Measurements from ENCODE around the gene PCDHGB1.
"Not testable (repeated sequence)": the region's sequence is repeated elsewhere in the genome, so short reads cannot be mapped to it uniquely, and the experiment has no call there.

The PCDHGB1 gene

DNA sequence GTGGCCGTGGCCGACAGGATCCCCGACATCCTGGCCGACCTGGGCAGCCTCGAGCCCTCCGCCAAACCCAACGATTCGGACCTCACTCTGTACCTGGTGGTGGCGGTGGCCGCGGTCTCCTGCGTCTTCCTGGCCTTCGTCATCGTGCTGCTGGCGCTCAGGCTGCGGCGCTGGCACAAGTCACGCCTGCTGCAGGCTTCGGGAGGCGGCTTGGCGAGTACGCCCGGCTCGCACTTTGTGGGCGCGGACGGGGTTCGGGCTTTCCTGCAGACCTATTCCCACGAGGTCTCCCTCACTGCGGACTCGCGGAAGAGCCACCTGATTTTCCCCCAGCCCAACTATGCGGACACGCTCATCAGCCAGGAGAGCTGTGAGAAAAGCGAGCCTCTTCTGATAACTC, 3.9 kb upstream of the PCDHGB1 start:
- DNase-seq: not testable (repeated sequence)

DNA sequence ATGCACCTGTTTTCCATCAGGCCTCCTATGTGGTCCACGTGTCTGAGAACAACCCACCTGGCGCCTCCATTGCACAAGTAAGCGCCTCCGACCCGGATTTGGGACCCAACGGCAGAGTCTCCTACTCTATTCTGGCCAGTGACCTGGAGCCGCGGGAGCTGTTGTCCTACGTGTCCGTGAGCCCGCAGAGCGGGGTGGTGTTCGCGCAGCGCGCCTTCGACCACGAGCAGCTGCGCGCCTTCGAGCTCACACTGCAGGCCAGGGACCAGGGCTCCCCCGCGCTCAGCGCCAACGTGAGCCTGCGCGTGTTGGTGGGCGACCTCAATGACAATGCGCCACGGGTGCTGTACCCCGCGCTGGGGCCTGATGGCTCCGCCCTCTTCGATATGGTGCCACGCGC, 1.7 kb downstream of the PCDHGB1 start:
- DNase-seq: no peak

DNA sequence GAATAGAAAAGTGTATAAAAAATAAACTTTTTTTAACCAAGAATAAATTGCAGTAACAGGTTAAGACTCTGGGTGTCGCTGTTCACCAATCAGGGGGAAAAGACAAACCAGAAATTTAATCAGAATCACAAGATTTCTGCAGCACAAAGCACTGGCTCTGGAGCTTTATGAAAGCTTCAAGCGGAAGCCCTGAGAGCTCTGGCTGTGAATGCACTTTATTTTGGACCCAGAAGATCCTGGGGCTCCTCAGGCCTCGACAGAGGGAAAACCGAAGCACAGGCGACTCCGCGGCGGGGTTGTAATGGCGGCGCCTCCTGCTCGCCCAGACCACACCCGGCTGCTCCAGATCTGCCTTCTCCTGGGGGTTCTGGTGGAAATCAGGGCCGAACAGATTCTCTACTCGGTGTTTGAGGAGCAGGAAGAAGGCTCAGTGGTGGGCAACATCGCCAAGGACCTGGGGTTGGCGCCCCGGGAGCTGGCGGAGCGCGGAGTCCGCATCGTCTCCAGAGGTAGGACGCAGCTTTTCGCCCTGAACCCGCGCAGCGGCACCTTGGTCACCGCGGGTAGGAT, 5.1 kb downstream of the PCDHGB1 start, which contains the start of gene PCDHGA4:
Gene PCDHGA4 (plus strand): TSS at position 122 of the 570 bp plus-strand sequence. CDS start 87 bp downstream, at position 209.
- no peak for DNase-seq

DNA sequence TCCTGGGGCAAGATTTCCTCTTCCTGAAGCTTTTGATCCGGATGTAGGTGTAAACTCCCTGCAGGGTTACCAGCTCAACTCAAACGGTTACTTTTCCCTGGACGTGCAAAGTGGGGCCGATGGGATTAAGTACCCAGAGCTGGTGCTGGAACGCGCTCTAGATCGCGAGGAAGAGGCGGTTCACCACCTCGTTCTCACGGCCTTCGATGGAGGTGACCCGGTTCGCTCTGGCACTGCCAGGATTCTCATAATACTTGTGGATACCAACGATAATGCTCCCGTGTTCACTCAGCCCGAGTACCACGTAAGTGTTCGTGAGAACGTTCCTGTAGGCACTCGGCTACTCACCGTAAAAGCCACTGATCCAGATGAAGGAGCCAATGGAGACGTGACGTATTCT, 5.7 kb downstream of the PCDHGB1 start:
- DNase-seq: no peak

DNA sequence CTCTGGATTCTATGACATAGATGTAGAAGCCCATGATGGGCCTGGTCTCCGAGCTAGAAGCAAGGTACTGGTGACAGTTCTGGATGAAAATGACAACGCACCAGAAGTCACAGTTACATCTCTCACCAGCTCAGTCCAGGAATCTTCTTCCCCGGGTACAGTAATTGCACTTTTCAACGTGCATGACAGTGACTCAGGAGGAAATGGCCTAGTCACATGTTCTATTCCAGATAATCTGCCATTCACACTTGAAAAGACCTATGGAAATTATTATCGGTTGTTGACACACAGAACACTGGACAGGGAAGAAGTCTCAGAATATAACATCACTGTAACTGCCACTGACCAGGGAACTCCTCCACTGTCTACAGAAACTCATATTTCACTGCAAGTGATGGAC, 6.2 kb downstream of the PCDHGB1 start:
- DNase-seq: no peak

DNA sequence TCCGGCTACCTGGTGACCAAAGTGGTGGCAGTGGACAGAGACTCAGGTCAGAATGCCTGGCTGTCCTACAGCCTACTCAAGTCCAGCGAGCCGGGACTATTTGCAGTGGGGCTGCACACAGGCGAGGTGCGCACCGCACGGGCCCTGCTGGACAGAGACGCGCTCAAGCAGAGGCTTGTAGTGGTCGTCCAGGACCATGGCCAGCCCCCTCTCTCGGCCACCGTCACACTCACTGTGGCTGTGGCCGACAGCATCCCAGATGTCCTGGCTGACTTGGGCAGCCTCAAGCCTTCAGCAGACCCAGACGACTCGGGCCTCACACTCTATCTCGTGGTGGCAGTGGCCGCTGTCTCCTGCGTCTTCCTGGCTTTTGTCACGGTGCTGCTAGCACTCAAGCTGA, 7.1 kb downstream of the PCDHGB1 start:
- no peak for DNase-seq

DNA sequence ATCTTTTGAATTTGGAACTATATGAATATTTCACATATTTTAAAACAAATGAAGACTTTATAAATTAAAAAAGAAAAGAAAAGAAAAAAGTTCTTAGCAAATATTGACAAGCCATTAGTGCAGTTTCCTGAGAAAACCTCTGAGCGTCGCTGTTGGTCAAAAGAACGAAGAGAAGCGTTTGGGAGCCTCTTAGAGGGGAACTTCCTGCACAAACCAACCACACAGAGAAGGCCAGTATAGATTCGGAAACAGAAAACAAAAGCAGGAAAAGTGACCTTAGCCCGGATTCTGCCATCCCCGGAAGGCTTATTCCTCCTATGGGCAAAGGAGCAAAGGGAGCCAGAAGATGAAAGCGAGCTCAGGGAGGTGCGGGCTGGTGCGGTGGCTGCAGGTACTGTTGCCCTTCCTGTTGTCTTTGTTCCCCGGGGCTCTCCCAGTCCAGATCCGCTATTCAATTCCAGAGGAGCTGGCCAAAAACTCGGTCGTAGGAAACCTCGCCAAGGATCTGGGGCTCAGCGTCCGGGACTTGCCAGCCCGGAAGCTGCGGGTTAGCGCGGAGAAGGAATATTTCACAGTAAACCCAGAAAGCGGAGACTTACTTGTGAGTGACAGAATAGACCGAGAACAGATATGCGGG, 10.0 kb downstream of the PCDHGB1 start, which contains the start of gene PCDHGB2:
Gene PCDHGB2 (plus strand): TSS at position 205 of the 637 bp plus-strand sequence. CDS start 142 bp downstream, at position 347.
- DNase-seq: no peak

DNA sequence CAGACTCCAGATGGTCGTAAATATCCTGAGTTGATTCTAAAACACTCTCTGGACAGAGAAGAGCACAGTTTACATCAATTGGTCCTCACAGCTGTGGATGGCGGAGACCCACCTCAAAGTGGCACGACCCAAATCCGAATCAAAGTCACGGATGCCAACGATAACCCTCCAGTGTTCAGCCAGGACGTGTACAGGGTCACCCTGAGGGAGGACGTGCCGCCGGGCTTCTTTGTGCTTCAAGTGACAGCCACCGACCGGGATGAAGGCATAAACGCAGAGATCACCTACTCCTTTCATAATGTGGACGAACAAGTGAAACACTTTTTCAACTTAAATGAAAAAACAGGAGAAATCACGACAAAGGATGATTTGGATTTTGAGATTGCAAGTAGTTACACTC, 10.8 kb downstream of the PCDHGB1 start:
- no peak for DNase-seq

DNA sequence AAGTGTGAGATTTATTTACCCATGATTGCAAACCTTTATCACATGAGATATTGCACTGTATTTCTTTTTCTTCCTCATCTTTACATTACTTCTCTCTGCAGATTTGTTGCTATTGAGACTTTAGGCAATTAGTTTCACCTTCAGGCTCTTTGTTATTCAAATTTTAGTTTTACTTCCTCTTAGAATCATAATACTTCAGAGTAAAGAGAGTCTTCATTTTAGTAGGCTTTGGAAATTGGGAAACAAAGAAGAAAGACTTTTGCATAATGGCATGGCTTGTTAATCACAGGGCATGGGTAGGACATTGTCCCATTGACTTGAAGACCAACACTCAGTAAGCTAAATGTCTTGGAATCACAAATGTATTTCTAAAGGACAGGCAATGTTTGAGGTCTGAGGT, 12.8 kb downstream of the PCDHGB1 start:
- DNase-seq: no peak

DNA sequence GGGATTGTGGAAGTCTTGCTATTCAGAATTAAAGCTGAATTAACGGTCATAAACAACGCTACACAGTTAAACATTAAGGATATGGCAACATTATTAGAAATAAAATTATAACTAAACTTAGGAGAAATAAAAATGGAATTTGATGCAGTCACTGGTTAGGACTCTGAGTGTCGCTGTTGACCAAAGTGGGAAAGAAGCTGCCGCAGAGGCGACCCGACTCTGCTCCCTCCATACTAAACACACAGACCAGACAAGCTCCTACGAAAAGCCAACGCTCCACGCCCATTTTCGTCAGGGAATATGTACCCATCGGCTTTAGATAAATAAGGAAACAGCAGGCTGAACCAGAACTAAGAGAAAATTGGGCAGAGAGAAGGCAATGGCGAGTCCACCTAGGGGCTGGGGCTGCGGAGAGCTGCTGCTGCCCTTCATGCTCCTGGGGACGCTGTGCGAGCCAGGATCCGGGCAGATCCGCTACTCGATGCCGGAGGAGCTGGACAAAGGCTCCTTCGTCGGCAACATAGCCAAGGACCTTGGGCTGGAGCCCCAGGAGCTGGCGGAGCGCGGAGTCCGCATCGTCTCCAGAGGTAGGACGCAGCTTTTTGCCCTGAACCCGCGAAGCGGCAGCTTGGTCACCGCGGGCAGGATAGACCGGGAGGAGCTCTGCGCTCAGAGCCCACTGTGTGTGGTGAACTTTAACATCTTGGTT, 14.2 kb downstream of the PCDHGB1 start, which contains the start of gene PCDHGA5:
Gene PCDHGA5 (plus strand): TSS at position 211 of the 709 bp plus-strand sequence. CDS start 169 bp downstream, at position 380.
- no peak for DNase-seq

DNA sequence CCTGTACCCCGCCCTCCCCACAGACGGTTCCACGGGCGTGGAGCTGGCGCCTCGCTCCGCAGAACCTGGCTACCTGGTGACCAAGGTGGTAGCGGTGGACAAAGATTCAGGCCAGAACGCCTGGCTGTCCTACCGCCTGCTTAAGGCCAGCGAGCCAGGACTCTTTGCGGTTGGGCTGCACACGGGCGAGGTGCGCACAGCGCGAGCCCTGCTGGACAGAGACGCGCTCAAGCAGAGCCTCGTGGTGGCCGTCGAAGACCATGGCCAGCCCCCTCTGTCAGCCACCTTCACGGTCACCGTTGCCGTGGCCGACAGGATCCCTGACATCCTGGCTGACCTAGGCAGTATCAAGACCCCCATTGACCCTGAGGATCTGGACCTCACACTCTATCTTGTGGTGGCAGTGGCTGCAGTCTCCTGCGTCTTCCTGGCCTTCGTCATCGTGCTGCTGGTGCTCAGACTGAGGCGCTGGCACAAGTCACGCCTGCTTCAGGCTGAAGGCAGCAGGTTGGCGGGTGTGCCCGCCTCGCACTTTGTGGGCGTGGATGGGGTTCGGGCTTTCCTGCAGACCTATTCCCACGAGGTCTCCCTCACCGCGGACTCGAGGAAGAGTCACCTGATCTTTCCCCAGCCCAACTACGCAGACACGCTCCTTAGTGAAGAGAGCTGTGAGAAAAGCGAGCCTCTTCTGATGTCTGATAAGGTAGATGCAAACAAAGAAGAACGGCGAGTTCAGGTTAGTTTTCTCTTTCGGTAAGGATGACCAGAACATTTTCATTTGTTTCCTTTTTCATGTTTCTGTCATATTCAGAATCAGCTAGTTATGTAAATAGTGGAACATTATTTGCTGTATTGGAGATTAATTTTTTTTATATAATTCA, 16.4 kb downstream of the PCDHGB1 start:
- no peak for DNase-seq

DNA sequence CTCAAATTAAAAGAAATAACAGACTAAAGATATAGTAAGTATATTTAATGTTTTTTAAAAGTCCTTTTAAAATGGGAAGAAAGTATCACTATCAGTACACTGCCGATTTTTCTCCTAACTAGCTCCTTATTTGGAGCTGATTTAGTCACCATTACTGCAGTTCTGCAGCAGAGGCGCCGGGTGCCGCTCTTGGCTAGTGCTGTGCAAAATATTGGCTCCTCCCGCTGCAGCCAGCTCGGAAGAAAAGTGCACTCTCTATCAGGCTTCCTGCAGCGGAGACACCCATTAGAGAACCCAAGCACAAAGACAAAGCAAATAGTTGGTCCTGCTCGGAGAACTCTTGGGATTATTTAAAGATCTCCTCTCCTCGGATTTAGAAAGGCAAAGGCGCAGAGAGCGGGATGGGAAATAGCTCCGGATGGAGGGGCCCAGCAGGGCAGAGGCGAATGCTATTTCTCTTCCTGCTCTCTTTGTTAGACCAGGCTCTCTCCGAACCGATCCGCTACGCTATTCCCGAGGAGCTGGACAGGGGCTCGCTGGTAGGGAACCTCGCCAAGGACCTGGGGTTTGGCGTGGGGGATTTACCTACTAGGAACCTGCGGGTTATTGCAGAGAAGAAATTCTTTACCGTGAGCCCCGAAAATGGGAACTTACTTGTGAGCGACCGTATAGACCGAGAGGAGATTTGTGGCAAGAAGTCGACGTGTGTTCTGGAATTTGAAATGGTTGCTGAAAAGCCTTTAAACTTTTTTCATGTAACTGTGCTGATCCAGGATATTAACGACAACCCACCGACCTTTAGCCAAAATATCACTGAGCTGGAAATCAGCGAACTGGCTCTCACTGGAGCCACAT, 20.3 kb downstream of the PCDHGB1 start, which contains the start of gene PCDHGB3:
Gene PCDHGB3 (plus strand): TSS at position 249 of the 855 bp plus-strand sequence. CDS start 153 bp downstream, at position 402.
- DNase-seq: no peak

DNA sequence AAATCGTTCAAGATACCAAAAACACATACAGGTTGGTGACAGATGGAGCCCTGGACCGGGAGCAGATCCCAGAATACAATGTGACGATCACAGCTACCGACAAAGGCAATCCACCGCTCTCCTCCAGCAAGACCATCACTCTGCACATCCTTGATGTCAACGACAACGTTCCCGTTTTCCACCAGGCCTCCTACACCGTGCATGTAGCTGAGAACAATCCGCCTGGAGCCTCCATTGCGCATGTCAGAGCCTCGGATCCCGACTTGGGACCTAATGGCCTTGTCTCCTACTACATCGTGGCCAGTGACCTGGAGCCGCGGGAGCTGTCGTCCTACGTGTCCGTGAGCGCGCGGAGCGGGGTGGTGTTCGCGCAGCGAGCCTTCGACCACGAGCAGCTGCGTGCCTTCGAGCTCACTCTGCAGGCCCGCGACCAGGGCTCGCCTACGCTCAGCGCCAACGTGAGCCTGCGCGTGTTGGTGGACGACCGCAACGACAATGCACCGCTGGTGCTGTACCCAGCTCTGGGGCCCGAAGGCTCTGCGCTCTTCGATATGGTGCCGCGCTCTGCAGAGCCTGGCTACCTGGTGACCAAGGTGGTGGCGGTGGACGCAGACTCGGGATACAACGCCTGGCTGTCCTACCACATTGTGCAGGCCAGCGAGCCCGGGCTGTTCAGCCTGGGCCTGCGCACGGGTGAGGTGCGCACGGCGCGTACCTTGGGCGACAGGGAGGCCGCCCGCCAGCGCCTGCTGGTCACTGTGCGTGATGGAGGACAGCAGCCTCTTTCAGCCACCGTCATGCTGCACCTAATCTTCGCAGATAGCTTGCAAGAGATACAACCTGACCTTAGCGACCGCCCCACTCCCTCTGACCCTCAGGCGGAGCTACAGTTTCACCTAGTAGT, 21.9 kb downstream of the PCDHGB1 start:
- no peak for DNase-seq

DNA sequence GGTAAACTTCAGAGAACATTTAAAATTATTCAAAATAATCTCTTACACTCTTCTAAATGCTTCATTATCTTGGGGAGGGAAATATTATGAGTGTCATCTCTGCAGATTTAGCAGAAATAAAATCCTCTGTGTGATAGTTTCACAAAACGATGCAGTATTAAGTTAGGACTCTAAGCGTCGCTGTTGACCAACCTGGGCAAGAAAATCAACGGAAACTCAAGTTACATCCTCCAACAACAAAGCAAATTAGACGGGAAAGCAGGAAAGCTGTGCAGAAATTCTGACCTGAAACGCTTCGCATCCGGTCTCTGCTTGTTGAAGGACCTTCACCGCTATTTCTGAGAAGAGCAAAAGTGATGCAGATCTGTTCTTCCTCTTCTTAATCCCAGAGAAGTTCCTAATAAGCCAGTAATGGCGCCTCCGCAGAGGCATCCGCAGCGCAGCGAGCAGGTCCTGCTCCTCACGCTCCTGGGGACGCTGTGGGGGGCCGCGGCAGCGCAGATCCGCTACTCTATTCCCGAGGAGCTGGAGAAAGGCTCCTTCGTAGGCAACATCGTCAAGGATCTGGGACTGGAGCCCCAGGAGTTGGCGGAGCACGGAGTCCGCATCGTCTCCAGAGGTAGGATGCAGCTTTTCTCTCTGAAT, 23.9 kb downstream of the PCDHGB1 start, which contains the start of gene PCDHGA6:
Gene PCDHGA6 (plus strand): TSS at position 219 of the 645 bp plus-strand sequence. CDS start 193 bp downstream, at position 412.
- DNase-seq: no peak

DNA sequence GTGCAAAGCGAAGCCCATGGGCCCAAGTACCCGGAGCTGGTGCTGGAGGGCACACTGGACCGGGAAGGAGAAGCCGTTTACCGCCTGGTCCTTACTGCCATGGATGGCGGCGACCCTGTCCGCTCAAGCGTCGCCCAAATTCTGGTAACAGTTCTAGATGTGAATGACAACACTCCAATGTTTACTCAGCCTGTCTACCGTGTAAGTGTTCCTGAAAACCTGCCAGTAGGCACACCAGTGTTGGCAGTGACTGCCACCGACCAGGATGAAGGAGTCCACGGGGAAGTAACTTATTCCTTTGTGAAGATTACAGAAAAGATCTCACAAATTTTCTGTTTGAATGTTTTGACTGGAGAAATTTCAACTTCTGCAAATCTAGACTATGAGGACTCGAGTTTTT, 24.7 kb downstream of the PCDHGB1 start:
- DNase-seq: no peak

DNA sequence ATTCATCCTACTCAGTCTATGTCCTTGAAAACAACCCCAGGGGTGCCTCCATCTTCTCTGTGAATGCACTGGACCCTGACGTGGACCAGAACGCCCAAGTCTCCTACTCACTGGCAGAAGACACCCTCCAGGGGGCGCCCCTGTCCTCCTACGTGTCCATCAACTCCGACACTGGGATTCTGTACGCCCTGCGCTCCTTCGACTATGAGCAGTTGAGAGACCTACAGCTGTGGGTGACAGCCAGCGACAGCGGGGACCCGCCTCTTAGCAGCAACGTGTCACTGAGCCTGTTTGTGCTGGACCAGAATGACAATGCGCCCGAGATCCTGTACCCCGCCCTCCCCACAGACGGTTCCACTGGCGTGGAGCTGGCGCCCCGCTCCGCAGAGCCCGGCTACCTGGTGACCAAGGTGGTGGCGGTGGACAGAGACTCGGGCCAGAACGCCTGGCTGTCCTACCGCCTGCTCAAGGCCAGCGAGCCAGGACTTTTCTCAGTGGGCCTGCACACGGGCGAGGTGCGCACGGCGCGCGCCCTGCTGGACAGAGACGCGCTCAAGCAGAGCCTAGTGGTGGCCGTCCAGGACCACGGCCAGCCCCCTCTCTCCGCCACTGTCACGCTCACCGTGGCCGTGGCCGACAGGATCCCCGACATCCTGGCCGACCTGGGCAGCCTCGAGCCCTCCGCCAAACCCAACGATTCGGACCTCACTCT, 25.7 kb downstream of the PCDHGB1 start:
- DNase-seq: not testable (repeated sequence)

DNA sequence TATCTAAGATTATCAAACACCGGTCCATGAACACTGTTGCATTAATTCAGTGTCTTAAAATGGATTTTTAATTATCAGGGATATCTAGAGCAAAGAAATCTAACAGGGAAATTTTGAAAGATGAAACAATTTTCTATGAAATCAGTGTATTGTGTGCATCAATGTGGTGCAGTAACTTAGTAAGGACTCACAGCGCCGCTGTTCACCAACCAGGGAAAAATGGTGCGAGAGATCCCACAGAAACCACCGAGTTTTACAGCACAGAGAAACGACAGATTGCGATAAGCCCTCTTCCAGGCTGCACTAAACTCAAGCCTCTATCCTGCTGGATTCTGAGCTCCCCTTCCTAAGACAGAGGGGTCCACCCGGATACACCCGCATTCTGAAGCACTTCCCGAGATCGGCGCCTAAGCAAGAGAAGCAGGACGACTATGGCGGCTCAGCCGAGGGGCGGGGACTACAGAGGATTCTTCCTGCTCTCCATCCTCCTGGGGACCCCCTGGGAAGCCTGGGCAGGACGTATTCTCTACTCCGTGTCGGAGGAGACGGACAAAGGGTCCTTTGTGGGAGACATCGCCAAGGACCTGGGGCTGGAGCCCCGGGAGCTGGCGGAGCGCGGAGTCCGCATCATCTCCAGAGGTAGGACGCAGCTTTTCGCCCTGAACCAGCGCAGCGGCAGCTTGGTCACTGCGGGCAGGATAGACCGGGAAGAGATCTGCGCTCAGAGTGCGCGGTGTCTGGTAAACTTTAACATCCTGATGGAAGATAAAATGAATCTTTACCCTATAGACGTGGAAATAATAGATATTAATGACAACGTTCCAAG, 32.8 kb downstream of the PCDHGB1 start, which contains the start of gene PCDHGA7:
Gene PCDHGA7 (plus strand): TSS at position 274 of the 826 bp plus-strand sequence. CDS start 158 bp downstream, at position 432.
- no peak for DNase-seq

DNA sequence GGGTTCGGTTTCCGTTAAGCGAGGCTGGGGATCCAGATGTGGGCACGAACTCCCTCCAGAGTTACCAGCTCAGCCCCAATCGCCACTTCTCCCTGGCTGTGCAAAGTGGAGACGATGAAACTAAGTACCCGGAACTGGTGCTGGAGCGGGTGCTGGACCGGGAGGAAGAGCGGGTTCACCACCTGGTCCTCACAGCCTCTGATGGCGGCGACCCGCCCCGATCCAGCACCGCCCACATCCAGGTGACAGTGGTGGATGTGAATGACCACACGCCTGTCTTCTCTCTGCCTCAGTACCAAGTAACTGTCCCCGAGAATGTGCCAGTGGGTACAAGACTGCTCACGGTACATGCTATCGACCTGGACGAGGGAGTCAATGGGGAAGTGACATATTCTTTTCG, 33.4 kb downstream of the PCDHGB1 start:
- DNase-seq: no peak

Data from islet precursor cell (in vitro differentiated cells).